Breast epithelium (tissue), 3 donors: ENCODE data around the gene STRN4. TPM values are rescaled to one million over a fixed set of nuclear protein-coding genes. Genes with fewer than 3 reads are reported as not detected.

Experiments
- total RNA-seq, 3 donors: library from RNA; depleted of rRNA; stranded (reverse); fragments of >200 nt; gene quantifications; one replicate each; pipeline ENCODE4 v1.1.0, GENCODE V29; 2016

Gene STRN4
- total RNA-seq, 3 donors from 2014 or later, result 45.0 to 57.0 (median 53.7) TPM

Other genes starting within 250 kb of the STRN4 start
- 100 to 1,000 TPM in 1 of 3 donors, 10 to 100 TPM in 2; 85.9 to 129 (median 86.6) TPM for gene CALM3, start 145.1 kb downstream of the STRN4 start, total RNA-seq
- gene PTGIR, start 121.4 kb downstream of the STRN4 start, total RNA-seq, result 1 to 10 TPM in 2 of 3 donors, under 1 TPM in 1; 0.29 to 6.9 (median 1.3) TPM
- not detected for gene GNG8, start 110.2 kb downstream of the STRN4 start, total RNA-seq
- 1 to 10 TPM in 2 of 3 donors, under 1 TPM in 1; 0.48 to 3.9 (median 1.9) TPM for gene DACT3, start 85.3 kb downstream of the STRN4 start, total RNA-seq
- 10 to 100 TPM; 13.1 to 36.7 (median 25.5) TPM for gene PRKD2, start 29.3 kb downstream of the STRN4 start, total RNA-seq
- 10 to 100 TPM; 11.4 to 23.1 (median 12.1) TPM for gene FKRP, start 393 bp downstream of the STRN4 start, total RNA-seq
- gene SLC1A5, start 42.1 kb upstream of the STRN4 start, total RNA-seq, result 100 to 1,000 TPM; 121 to 146 (median 121) TPM
- gene AP2S1, start 104.4 kb upstream of the STRN4 start, total RNA-seq, result 100 to 1,000 TPM in 2 of 3 donors, 10 to 100 TPM in 1; 63.1 to 108 (median 101) TPM
- 10 to 100 TPM; 44.8 to 61.9 (median 60.3) TPM for gene ARHGAP35, start 114.5 kb upstream of the STRN4 start, total RNA-seq